Mucosa of descending colon (tissue), 3 donors: Measurements from ENCODE around the gene DOCK9. TPM values are rescaled to one million over a fixed set of nuclear protein-coding genes. Genes with fewer than 3 reads are reported as not detected.

Experiments
- ATAC-seq: fragments of 200-7000 bp; cut with Tn5 transposase; one replicate; pipeline ENCODE4 v1.9.1; 2020; ENCODE audit warnings: mild to moderate bottlenecking, moderate library complexity
- DNase-seq, 3 donors: peaks; one replicate each; pipeline ENCODE4 v3.0.0-alpha.2; 2020
- H3K36me3 ChIP-seq: fragments of 200-600 bp; one replicate; pipeline ENCODE4 v1.8.0; 2021; ENCODE audit warnings: low read depth, mild to moderate bottlenecking
- H3K4me1 ChIP-seq: fragments of 200-600 bp; one replicate; pipeline ENCODE4 v1.8.0; 2021; ENCODE audit warnings: low read depth, mild to moderate bottlenecking
- H3K4me3 ChIP-seq: fragments of 200-600 bp; one replicate; pipeline ENCODE4 v1.8.0; 2021; ENCODE audit warnings: mild to moderate bottlenecking
- H3K9me3 ChIP-seq: fragments of 200-600 bp; one replicate; pipeline ENCODE4 v1.8.0; 2021; ENCODE audit warnings: mild to moderate bottlenecking
- intact Hi-C, 2 donors: fragments of 100-400 bp; cut with DNase I in 1 of 2; cut with micrococcal nuclease in 1 of 2; formaldehyde crosslinking; loops; one replicate each; pipeline versions ENCODE4 v1.11.0 to v1.11.1; 2022; cut with DNase I, micrococcal nuclease
- total RNA-seq, 3 donors: library from RNA; stranded (reverse); fragmentation: NEBNext Ultra II Directional in 2 of 3; extraction: Animal tissue kit (Norgen Biotek cat#: 25700) in 2 of 3; gene quantifications; one replicate each; pipeline versions ENCODE4 v1.2.1 to v1.2.4, GENCODE V29; 2021 to 2023
- TF ChIP-seq, protein P1 (sequence below): fragments of 200-600 bp; IDR thresholded peaks from one replicate; pipeline ENCODE4 v1.8.0; 2022; ENCODE audit warnings: antibody characterized with exemption, mild to moderate bottlenecking
- donor health status: DM: no; HTN: no; CAD: no; lungs with moderate emphysema.
- donor health status: DM: no; HTN: no; CAD: no.
- donor health status: DM: no; HTN: yes; CAD: no.

The DOCK9 gene
- total RNA-seq, 3 donors from 2014 or later: 52.0 to 136 (median 54.4) TPM

DNA sequence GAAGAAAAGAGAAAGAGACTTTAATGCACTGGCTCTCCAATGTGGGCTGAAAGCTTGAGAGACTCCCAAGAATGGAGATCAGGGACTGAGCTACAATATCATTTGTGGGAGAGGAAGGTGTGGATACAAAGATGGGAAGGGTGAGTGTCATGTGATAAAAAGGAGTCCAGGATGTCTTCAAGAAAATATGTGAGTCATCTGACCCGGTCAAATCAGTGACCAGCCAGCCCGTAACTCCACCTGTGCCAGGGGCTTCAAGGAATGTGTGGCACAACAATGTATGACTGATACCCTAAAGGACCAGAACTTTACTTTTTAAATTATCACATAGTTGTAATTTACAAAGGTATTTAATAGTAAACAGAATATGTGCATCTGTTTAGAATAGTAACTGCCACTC is 97.2 kb downstream of the DOCK9 start:
- H3K9me3 ChIP-seq: no peaks in the 10 kb centered on the region
- no peak for ATAC-seq
- H3K36me3 ChIP-seq: no peaks in the 10 kb centered on the region
- no peak for DNase-seq
- H3K4me1 ChIP-seq: no peaks in the 10 kb centered on the region
- intact Hi-C loops: no loop called here
- H3K4me3 ChIP-seq: no peak overlapping the region
- TF ChIP-seq, protein P1, sequence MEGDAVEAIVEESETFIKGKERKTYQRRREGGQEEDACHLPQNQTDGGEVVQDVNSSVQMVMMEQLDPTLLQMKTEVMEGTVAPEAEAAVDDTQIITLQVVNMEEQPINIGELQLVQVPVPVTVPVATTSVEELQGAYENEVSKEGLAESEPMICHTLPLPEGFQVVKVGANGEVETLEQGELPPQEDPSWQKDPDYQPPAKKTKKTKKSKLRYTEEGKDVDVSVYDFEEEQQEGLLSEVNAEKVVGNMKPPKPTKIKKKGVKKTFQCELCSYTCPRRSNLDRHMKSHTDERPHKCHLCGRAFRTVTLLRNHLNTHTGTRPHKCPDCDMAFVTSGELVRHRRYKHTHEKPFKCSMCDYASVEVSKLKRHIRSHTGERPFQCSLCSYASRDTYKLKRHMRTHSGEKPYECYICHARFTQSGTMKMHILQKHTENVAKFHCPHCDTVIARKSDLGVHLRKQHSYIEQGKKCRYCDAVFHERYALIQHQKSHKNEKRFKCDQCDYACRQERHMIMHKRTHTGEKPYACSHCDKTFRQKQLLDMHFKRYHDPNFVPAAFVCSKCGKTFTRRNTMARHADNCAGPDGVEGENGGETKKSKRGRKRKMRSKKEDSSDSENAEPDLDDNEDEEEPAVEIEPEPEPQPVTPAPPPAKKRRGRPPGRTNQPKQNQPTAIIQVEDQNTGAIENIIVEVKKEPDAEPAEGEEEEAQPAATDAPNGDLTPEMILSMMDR: no peak

DNA sequence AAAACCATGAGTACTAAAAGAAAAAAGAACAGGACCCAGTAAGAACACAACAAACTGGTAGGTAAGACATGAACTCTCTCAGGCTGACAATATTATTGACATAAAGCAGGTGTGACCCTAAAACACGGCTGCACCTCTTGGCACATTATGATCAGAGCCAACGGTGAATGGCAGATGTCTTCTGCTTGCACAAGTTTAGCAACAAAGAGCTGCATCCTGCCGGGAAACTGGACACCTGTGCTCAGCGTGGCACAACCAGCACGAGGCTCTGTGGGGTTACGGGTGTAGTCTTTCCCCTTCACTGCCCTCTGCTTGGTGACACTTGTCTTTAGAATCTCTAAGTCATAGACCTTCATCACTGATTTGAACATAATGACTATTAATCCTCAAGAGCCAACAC is 97.9 kb downstream of the DOCK9 start:
- no peaks in the 10 kb centered on the region for H3K36me3 ChIP-seq
- no peaks in the 10 kb centered on the region for H3K4me1 ChIP-seq
- DNase-seq: no peak
- intact Hi-C loops: no loop called here
- peak; percentile 77 for ATAC-seq
- TF ChIP-seq, protein P1: no peak
- H3K4me3 ChIP-seq: no peak overlapping the region
- no peaks in the 10 kb centered on the region for H3K9me3 ChIP-seq

DNA sequence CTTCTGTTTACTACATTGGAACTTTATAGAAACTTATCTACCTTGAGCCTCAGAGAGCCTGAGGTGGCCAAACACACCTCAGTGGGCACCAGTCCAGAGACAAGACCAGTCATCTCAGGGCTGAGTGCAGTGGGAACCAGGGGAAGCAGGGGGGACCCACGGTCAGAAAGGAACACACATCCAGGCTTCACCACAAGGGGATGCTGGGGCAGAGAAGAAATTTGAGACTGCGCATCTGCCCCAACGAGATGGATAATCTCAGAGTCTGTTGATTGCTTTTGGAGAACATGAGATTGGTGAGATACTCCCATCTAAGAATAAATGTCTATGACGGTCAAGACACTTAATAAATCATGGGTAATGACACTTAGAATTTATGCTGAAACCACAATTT is 98.7 kb downstream of the DOCK9 start:
- H3K4me1 ChIP-seq: no peaks in the 10 kb centered on the region
- intact Hi-C loops: no loop called here
- no peaks in the 10 kb centered on the region for H3K9me3 ChIP-seq
- H3K36me3 ChIP-seq: no peaks in the 10 kb centered on the region
- H3K4me3 ChIP-seq: no peak overlapping the region
- TF ChIP-seq, protein P1: no peak
- ATAC-seq (no peak), DNase-seq (no peak)

DNA sequence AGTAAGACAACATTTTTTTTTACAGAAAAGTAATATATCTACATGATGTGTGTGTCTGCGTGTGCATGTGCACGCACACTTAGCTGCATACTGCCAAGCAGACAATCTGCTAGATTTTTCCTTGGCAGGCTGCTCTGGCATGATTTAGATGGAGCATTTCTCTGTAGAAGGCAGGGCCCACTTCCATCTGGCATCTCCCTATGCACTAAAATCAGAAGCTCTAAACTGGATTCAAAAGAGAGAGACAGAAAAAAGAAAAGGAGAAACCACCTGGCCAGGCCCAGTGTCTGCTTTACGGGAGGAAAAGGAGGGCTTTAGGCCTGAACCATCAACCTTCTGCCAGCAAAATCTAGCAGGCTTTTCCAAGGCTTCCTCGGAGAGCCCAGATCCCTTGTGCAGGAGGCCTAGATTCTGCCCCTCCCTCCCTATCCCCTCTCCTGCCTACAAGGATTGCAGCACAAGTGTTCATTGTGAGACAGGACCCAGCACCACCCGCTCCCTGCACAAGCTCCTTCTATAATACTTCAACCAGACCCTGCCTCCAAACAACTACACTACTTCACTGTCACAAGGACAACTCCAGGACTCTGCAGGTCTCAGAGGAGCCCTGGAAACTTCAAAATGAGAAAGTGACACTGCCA is 99.3 kb downstream of the DOCK9 start:
- intact Hi-C loops: no loop called here
- Histone ChIP-seq H3K36me3 (no peaks in the 10 kb centered on the region), H3K4me1 (no peaks in the 10 kb centered on the region), H3K4me3 (no peak overlapping the region), H3K9me3 (peaks cover 1% of the 10 kb centered on the region)
- DNase-seq (no peak), ATAC-seq (no peak)
- TF ChIP-seq, protein P1: no peak

DNA sequence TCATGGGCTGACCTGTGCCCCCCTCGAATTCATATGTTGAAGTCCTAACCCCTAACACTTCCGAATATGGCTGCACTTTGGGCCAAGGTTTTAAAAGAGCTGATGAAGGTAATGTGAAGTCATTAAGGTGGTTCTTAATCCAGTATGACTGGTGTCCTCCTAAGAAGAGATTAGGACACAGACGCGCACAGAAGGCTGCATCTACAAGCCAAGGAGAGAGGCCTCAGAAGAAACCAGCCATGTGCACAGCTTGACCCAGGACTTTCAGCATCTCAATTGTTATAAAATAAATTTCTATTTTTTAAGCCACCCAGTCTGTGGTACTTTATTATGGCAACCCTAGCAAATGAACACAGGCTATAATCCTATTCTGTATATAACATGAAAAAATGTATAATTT is 99.9 kb downstream of the DOCK9 start:
- no peak overlapping the region for H3K4me3 ChIP-seq
- DNase-seq (no peak), ATAC-seq (no peak)
- TF ChIP-seq, protein P1: no peak
- H3K9me3 ChIP-seq: peaks cover 6% of the 10 kb centered on the region
- no peaks in the 10 kb centered on the region for H3K36me3 ChIP-seq
- no peaks in the 10 kb centered on the region for H3K4me1 ChIP-seq
- intact Hi-C loops: no loop called here

DNA sequence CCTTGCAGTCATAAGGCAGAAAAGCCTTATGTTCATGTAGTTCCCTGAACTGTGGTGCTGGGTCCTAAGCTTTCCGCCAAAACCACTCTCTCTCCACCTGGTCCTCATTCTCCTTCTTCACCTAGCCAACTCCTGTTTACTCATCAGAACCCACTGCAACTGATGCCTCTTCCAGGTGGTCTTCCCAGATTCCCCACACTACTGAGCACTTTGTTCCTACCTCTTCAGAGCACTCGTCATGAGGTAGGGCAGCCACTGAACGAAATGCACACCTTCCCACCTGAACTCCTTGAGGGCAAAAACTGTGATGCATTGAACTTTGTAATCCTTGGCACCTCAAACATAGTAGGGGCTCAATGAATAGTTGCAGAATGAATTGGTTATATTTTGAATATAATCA is 100.4 kb downstream of the DOCK9 start:
- Histone ChIP-seq H3K36me3 (no peaks in the 10 kb centered on the region), H3K4me3 (no peak overlapping the region), H3K4me1 (no peaks in the 10 kb centered on the region), H3K9me3 (peaks cover 6% of the 10 kb centered on the region)
- intact Hi-C loops: no loop called here
- DNase-seq (no peak), ATAC-seq (no peak)
- TF ChIP-seq, protein P1: no peak
